NCI-H2081 (cell line): ENCODE measurements around the gene ASB2.

ENCODE experiments used
- DNase-seq, 2 experiments: peaks; one replicate each; lab custom pipeline; 2025; lab: John Stamatoyannopoulos, UW

ASB2 gene

GRCh38 chr14:93962701-93963601 is 13.4 kb downstream of the ASB2 start:
- DNase-seq: no peak

GRCh38 chr14:93961620-93962019 is 14.8 kb downstream of the ASB2 start:
- DNase-seq: no peak

DNA sequence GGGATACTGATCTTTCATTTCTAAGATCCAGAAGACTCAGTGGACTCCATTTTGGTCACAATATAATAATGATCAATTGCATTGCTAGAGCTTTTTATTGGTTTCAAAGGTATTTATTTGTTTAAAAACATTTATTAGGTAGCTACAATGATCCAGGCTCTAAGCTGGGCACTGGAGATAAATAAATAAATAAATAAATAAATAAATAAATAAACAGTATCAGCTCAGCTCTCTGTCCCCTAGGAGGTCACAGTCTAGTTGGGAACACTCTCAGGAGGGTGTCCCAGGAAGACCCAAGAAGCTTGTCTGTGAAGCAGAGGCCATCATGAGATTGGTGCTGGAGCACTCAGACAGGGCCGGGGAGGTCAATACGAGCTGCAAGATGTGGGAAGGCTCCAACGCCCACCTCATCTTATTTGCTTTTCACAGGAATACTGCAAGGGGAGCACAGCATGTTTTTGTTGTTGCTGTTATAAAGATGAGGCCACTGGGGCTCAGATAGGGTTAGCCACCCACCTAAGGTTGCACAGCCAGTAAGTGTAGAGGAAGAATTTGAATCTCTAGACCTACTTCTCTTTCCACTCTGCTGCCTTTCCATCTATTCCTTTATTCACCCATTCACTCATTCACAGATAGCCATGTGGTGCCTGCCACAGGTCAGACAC is 15.5 kb downstream of the ASB2 start:
- DNase-seq: no peak

GRCh38 chr14:93960108-93960475 is 16.3 kb downstream of the ASB2 start:
- no peak for DNase-seq

DNA sequence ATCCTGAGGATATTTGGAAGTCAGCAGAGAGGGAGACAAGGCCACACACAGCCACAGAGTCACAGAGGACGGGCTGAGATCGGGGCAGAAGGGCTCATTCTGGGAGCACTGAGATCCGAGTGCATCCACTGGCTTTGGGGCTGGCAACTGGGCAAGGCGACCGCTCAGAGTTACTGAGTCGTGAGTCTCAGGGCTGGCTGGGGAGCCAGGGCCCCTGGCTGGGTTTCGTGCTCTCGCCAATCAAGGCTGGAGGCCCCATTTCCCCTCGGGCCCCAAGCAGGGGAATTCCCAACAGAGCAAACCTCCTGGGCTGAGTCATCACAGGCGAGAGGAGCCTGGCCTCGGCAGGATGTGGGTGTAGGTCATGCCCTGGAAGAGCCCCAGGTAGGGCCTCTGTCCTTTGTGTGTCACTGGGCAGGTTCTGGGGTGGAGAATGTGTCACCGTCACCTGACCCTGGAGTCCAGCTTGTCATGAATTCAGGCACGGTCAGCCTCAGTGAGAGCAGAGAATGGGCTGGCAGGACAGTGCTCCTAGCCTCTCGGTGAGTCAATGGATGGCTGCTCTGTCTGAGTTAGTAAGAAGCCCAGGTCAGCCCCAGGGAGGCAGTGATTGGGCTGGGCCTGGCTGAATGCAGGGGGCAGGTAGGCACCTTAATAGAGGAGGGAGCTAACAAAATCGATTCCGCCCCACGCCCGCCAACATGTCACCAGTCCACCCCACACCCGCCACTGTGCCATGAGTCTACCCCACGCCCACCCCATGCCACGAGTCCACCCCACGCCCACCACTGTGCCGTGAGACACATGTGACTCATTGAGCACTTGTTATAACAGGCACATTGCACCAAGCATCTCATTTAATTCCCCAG is 16.9 kb downstream of the ASB2 start:
- DNase-seq: no peak

GRCh38 chr14:93958567-93959238 is 17.7 kb downstream of the ASB2 start:
- DNase-seq: no peak

GRCh38 chr14:93957751-93958566 is 18.4 kb downstream of the ASB2 start:
- no peak for DNase-seq

DNA sequence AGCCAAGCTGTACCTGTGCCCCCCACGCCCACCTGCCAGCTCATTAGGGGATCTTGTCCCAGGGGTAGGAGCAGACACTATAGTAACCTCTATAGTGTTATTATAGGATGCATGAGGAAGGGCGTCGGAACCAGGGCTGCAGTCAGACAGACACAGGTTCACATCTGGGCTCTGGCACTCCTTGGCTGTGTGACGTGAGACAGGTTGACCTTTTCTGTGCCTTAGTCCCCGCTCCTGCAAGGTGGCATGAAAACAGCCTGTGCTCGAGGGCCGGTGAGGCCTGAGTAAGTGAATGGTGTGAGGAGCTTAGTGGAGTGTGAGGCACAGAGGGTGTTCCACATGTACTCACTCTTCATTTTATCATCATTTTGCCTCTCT is 19.0 kb downstream of the ASB2 start:
- DNase-seq: no peak

GRCh38 chr14:93956514-93957332 is 19.6 kb downstream of the ASB2 start:
- DNase-seq: no peak

- DNase-seq: peak in 1 of 2 experiments; percentile 49
Measured at GRCh38 chr14:93955850-93956481, 20.4 kb downstream of the ASB2 start.

- DNase-seq: no peak
Measured at GRCh38 chr14:93954900-93955849, 21.2 kb downstream of the ASB2 start.

DNA sequence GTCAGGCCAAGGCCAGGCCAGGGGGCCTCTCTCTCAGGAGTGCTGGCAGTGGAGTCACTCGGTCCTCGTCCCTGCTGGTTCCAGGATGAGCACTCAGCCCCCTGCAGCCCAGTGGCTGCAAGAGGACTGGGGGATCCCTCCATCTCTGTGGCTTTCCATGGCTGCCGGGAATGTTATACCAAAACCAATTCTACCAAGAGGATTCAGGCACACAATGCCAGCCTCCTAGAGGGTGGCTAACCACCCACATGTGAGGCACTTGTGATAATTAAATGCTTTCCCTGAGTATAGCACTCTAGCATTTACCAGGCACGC is 21.9 kb downstream of the ASB2 start:
- no peak for DNase-seq

DNA sequence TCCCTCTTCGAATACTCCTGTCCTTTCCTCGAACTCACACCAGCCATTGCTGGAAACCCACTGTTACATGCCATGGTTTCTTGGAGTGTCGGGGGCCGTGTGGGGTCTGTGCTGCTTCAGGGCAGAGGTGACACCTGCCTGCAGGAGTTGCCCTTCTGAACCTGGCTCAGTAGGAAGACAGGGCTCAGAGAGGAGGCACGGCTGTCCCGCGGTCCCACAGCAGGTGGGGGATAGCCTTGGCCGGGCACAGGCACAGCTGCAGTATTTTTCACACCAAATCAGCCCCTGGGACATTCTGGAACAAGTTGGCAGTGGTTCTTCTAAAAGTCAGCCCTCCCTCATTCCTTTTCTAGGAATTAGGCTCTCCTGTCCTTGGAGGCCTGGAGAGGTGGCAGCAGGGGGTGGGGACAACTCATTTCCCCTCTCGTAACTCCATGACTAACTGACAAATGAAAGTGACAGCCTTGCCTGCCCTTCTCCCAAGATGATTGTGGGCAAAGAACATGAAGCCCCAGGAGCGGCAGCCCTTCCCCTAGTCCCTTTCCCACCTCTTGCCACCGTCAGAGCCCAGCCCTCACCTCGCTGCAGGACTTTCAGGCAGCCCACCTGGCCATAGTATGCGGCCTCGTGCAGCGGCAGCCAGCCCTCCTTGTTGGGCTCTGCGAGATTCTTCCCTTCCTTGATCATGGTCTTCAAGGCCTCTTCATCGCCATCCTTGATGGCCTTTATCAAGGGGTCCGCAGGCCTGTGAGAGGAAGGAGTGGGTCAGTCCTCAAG is 22.4 kb downstream of the ASB2 start:
- no peak for DNase-seq

- DNase-seq: no peak
Measured at GRCh38 chr14:93953263-93953662, 23.1 kb downstream of the ASB2 start.

- DNase-seq: no peak
Measured at GRCh38 chr14:93952829-93953228, 23.5 kb downstream of the ASB2 start.

- peak in 1 of 2 experiments; percentile 37 for DNase-seq
Measured at GRCh38 chr14:93951635-93952540, 24.5 kb downstream of the ASB2 start.
